HG03521 (cell line): ENCODE data around the gene CRYBG1.
"Not testable (repeated sequence)": the region's sequence is repeated elsewhere in the genome, so short reads cannot be mapped to it uniquely, and the experiment has no call there.

Experiments
- ATAC-seq: cut with Tn5 transposase; IDR thresholded peaks from one replicate; pipeline ENCODE4 v1.9.1; 2021; ENCODE audit warnings: mild to moderate bottlenecking, moderate library complexity; ENCODE audit not compliant: unreplicated experiment

The CRYBG1 gene

GRCh38 chr6:106572875-106573585 is 212.5 kb downstream of the CRYBG1 start:
- ATAC-seq: no peak

- ATAC-seq: no peak
Measured at GRCh38 chr6:106574741-106575458, 214.4 kb downstream of the CRYBG1 start.

- no peak for ATAC-seq
Measured at GRCh38 chr6:106579281-106579680, 218.8 kb downstream of the CRYBG1 start.

GRCh38 chr6:106581468-106581867 is 221.0 kb downstream of the CRYBG1 start:
- no peak for ATAC-seq

- ATAC-seq: no peak
Measured at GRCh38 chr6:106586815-106587415, 226.4 kb downstream of the CRYBG1 start.

- ATAC-seq: not testable (repeated sequence)
Measured at GRCh38 chr6:106588937-106589336, 228.4 kb downstream of the CRYBG1 start.

GRCh38 chr6:106591111-106591825 is 230.8 kb downstream of the CRYBG1 start:
- ATAC-seq: no peak

- ATAC-seq: no peak
Measured at GRCh38 chr6:106599440-106599839, 238.9 kb downstream of the CRYBG1 start.

- ATAC-seq: no peak
Measured at GRCh38 chr6:106600329-106600728, 239.8 kb downstream of the CRYBG1 start.

GRCh38 chr6:106608080-106608668 is 247.7 kb downstream of the CRYBG1 start:
- no peak for ATAC-seq

GRCh38 chr6:106609699-106610098 is 249.2 kb downstream of the CRYBG1 start:
- no peak for ATAC-seq

GRCh38 chr6:106611030-106611429 is 250.5 kb downstream of the CRYBG1 start:
- ATAC-seq: no peak

GRCh38 chr6:106612671-106613416 is 252.3 kb downstream of the CRYBG1 start:
- ATAC-seq: no peak

- ATAC-seq: no peak
Measured at GRCh38 chr6:106613590-106613989, 253.1 kb downstream of the CRYBG1 start.

GRCh38 chr6:106614166-106614565 is 253.6 kb downstream of the CRYBG1 start:
- ATAC-seq: no peak

GRCh38 chr6:106614592-106615257 is 254.2 kb downstream of the CRYBG1 start:
- no peak for ATAC-seq

GRCh38 chr6:106617302-106617701 is 256.8 kb downstream of the CRYBG1 start:
- no peak for ATAC-seq

GRCh38 chr6:106617857-106618256 is 257.3 kb downstream of the CRYBG1 start:
- ATAC-seq: no peak

- ATAC-seq: no peak
Measured at GRCh38 chr6:106618324-106618723, 257.8 kb downstream of the CRYBG1 start.

- ATAC-seq: no peak
Measured at GRCh38 chr6:106619223-106619622, 258.7 kb downstream of the CRYBG1 start.
